GM21526 (cell line): ENCODE measurements around the gene TMEM54.

ENCODE experiments used
- ATAC-seq: cut with Tn5 transposase; IDR thresholded peaks from one replicate; pipeline ENCODE4 v1.9.1; 2021; ENCODE audit warnings: moderate library complexity; ENCODE audit not compliant: unreplicated experiment, low FRiP score

TMEM54 gene

DNA sequence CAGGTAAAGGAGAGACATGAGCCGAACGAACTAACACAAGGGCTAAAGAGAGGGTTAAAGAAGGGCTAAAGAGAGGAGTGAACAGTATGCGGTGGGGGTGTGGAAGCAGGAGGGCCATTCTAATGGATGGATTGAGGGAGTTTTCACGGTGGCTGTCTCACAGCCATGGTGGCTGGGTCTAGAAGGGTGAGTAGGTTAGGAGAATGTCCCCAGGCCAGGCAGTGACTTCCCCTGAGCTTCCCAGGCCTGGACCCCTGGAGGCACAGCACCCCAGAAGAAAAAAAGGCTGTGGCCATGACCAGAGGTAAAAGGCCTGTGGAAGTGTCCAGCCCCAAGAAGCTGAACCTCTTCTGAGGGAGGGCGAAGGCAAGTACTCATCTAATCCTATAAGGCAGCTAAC is 34.0 kb downstream of the TMEM54 start:
- ATAC-seq: no peak

DNA sequence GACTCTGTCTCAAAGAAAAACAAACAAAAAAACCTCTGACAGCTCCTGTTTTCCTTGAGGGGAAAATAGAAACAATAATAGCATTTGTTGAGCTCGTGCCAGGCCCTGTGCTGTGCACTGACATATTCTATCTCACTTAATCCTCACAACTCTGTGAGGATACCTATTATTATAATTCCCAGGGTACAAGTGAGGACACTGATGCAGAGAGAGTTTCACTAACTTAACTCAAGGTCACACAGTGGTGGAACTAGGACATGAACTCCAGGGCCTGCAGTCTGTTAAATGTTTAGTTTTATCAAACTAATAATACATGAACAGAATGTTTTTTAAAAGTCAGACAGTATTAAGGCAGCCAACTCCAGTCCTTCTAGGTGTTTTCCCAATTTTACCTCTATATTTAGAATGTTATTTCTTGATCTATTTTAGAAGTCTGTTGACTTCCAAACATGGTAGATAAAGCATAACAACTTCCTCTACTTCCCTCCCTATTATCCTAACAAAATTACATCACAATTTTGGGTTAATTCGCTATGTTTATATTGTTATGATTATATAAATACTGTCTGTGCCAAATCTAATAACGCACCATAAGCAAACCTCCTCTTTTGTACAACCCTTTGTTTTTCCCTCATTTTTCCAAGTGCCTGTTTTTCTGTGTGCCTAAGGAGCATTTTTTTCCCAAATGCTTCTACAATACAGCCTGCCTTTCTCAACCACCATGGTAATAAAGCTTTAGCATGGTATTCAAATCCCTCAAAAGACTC is 35.4 kb downstream of the TMEM54 start:
- ATAC-seq: no peak

DNA sequence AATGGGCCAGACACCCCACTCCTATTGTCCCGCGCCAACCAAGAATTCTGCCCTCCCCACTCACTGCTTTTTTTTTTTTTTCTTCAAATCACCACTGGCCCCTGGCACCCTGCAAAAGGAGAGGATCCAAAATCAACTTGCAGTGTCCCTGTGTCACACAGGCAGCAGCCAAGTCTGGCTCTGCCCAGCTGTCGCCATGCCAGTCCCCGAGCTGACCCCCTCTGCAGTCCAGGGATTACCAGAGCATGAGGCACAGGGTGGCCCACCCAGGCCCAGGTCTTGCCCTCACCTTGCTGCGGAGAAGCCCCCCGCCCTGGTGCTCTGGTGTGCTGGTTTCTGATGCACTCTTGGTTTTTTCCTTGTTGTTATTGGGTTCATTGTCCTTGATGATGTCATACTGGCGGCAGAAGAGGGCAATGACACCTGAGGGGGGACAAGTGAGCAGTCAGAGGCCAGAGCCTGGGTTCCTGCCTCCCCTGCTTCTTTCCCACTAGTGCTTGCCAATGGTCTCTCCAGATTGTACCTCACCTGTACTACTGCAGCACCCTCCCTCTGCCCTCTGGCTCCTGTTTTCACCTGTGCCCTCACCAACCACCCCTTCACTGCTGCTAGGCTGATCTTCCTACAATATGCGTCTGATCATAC is 36.7 kb downstream of the TMEM54 start:
- ATAC-seq: no peak

DNA sequence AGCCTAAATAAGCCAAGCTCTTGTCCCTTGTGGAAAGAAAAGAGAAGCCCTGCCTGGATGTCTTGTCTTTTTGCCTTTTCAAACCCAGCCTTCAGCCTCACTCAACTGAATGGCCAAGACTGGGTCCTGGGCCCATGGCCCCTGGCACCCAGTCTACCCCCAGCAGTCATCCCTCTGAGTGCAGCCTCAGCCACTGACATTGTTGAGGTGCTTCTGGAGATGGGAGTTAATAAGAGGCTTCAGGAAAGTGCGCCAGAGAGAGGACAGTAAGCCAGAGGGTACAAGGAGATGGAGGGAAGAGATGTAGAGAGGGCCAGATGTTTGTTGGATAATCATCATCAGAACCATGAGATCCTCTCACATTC is 37.3 kb downstream of the TMEM54 start:
- ATAC-seq: no peak

DNA sequence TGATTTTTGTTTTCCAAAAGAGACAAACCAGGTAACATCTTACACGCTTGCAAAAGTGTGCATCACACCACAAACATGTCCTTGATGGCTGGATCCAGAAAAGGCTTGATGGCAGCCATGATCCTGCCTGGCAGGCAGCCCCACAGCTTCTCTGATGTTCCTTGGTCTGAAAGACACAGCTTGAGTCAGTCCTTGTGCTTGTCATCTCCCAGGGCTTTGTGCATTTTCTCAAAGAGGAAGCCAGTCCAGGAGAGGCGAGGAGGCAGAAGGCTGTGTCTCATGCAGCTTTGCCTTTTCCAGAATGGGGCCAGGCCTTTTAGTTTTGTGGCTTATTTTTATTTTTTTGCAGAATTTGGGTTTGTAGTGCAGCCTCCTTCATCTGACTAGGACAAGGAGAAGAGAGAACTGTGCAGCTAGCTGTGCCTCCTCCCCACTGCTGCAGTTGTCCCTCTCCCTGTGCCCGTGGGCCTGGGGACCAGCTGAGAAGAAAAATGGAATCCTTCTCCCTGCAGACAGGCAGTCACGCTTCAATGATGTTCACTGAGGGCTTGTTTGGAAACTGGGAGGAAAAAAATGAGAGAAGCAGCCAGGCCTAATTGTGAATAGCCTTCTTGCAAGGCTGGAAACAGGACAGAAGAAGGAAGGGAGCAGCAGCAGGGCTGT is 37.8 kb downstream of the TMEM54 start:
- no peak for ATAC-seq

- no peak for ATAC-seq
These were observed 39.1 kb downstream of the TMEM54 start for GRCh38 chr1:32861904-32862695.

DNA sequence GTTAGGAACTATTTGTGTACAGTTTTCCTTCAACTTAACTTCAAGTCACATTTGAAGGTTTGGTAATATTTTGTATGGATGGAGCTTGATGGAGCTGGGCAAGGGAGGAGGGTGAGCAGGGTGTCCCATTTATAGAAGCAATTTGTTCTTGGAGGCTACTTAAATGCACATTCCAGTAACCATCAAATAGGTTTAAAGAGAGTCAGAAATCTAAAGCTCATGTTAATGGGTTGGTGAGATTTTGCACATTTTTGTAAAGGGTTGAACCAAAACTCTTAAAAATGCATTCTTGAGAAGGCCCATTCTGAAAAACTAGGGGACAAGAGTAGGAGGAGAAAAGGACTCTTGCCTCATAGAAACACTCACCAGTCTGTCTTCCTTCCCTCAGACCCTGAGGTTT is 40.6 kb downstream of the TMEM54 start:
- no peak for ATAC-seq

DNA sequence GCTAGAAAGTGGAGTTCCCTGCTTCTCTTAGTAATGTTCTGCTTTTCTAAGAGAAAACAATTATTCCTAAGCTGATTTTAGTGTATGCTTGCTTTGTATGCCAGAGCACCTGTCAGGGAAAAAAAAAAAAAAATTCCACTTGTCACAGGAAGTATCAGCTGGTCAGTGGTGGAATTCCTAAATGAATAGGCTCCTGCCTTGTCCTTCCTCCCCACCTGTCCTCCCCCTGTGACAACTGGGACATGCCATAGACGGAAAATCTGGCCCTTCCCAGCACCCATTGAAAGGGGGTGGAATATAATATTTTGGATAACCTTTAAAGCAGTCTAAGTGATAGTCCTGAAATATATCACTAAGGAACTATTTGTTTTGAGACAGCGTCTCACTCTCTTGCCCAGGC is 41.3 kb downstream of the TMEM54 start:
- no peak for ATAC-seq

DNA sequence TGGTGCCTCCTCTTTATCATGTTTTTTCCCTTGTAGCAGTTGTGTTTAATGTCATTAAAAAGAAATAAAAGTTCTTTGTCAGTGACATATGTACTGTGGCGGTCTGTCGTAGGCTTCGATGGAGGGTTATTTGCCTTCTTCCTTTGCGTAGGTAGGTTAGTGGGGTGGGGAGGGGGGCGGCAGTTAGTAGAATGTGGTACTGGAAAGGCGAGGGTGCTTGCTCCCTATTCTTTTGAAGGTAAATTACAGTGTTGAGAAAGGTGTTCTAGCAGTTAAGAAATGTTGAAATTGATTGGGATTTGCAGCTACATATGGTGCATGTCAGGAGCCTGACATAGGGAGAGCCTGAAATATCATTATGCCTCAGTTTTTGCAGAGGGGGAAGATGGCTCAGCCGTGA is 42.4 kb downstream of the TMEM54 start:
- no peak for ATAC-seq

- ATAC-seq: no peak
These were observed 43.1 kb downstream of the TMEM54 start for GRCh38 chr1:32858136-32858535.

- no peak for ATAC-seq
These were observed 45.1 kb downstream of the TMEM54 start for GRCh38 chr1:32855861-32856617.

DNA sequence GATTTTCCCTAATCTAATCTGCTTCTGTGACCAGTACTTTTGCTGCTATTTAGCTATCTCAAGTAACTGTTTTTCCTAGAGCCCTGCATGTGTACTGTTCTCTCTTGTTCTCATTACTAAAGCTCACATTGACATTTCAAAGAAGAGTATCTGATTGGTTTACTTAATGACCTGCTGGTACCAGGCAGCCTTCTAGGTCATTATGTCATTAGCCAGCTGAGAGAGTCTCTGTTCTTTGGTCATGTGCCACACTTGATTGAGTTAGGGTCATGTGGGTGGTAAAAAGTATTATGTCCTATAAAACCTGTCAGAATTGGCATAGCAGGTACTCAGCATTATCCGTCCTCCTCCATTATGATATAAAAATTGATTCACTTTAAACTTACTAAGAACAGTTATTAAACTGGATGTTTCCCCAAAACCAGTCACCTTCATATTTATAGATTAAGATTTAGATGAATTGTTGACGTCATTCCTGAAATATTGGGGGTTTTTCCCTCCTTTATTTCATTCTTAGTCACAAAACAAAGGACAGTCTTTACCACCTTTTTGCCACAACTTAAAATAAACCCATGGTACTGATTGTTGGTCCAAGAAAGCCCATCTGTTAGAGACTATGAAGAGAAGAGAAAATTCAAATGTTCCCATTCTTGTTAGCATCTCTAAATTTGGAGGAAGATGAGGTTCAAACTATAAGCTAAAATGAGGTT is 52.7 kb downstream of the TMEM54 start:
- no peak for ATAC-seq
